ENCODE results near the gene TNNI2. TPM values are rescaled to one million over a fixed set of nuclear protein-coding genes. Genes with fewer than 3 reads are reported as not detected.

Gene TNNI2
- total RNA-seq, 4 donors from 2014 or later: 1,499 to 3,728 (median 2,254) TPM

GRCh38 chr11:1878137-1879031 lies 39.6 kb downstream of the TNNI2 start:
- Histone ChIP-seq H3K4me3 (no peak overlapping the region), H3K27me3 (peaks cover 11 to 15% (median 12%) of the 10 kb centered on the region in 3 donors), H3K4me1 (peaks cover 31 to 50% of the 10 kb centered on the region in 2 donors), H3K36me3 (no peaks in the 10 kb centered on the region), H3K9me3 (no peaks in the 10 kb centered on the region), H3K27ac (peak overlapping the region; percentile 84 to 89 (median 88))
- no peak for ATAC-seq
- no peak for DNase-seq
- intact Hi-C loops (cut with DNase I; ENCODE audit: low total_unique reads): no loop called here
- no peak for TF ChIP-seq POLR2A (IDR thresholded peaks at IDR 0.05)
- no peak for TF ChIP-seq CTCF (IDR thresholded peaks at IDR 0.05 in 4 of 5, conservative IDR thresholded peaks at IDR 0.05 in 1 of 5)
- in situ Hi-C loops (cut with MboI; ENCODE audit: low sequenced_read_pairs in 4 of 4): loop anchor here in 1 of 4 donors (25.0 kb wide), 1 partner anchor 284 kb away; the partner anchor contains the start of genes INS and TH

- Histone ChIP-seq H3K4me1 (peaks cover 31 to 50% of the 10 kb centered on the region in 2 donors), H3K27ac (peak overlapping the region; percentile 84 to 89 (median 88)), H3K27me3 (peaks cover 10 to 12% (median 12%) of the 10 kb centered on the region in 3 donors), H3K9me3 (no peaks in the 10 kb centered on the region), H3K4me3 (no peak overlapping the region), H3K36me3 (no peaks in the 10 kb centered on the region)
- in situ Hi-C loops (cut with MboI; ENCODE audit: low sequenced_read_pairs in 4 of 4) (loop anchor here in 1 of 4 donors (25.0 kb wide), 1 partner anchor 283 kb away; the partner anchor contains the start of genes INS and TH), intact Hi-C loops (cut with DNase I; ENCODE audit: low total_unique reads) (no loop called here)
- TF ChIP-seq CTCF (IDR thresholded peaks at IDR 0.05 in 4 of 5, conservative IDR thresholded peaks at IDR 0.05 in 1 of 5) (no peak), POLR2A (IDR thresholded peaks at IDR 0.05) (no peak)
- ATAC-seq (no peak), DNase-seq (no peak)
Measured at GRCh38 chr11:1879342-1879940, 40.7 kb downstream of the TNNI2 start.

GRCh38 chr11:1879941-1880720 lies 41.4 kb downstream of the TNNI2 start:
- intact Hi-C loops (cut with DNase I; ENCODE audit: low total_unique reads) (loop anchor here (5.0 kb wide), 1 partner anchor 43 kb away; the partner anchor contains the start of gene TNNI2), in situ Hi-C loops (cut with MboI; ENCODE audit: low sequenced_read_pairs in 4 of 4) (loop anchor here in 1 of 4 donors (25.0 kb wide), 1 partner anchor 282 kb away; the partner anchor contains the start of genes INS and TH)
- Histone ChIP-seq H3K36me3 (no peaks in the 10 kb centered on the region), H3K4me3 (no peak overlapping the region), H3K4me1 (peaks cover 31 to 49% of the 10 kb centered on the region in 2 donors), H3K9me3 (no peaks in the 10 kb centered on the region), H3K27me3 (peaks cover 4 to 7% (median 5%) of the 10 kb centered on the region in 3 donors), H3K27ac (peak overlapping the region; percentile 84 to 89 (median 88))
- no peak for TF ChIP-seq CTCF (IDR thresholded peaks at IDR 0.05 in 4 of 5, conservative IDR thresholded peaks at IDR 0.05 in 1 of 5)
- no peak for TF ChIP-seq POLR2A (IDR thresholded peaks at IDR 0.05)
- DNase-seq (peak in 1 of 2 donors; percentile 53), ATAC-seq (peak in 1 of 2 donors; percentile 28)

GRCh38 chr11:1880746-1881441 lies 42.1 kb downstream of the TNNI2 start:
- Histone ChIP-seq H3K27ac (peak overlapping the region; percentile 84 to 89 (median 88)), H3K27me3 (no peaks in the 10 kb centered on the region), H3K36me3 (no peaks in the 10 kb centered on the region), H3K4me1 (peaks cover 31 to 42% of the 10 kb centered on the region in 2 donors), H3K9me3 (no peaks in the 10 kb centered on the region), H3K4me3 (no peak overlapping the region)
- in situ Hi-C loops (cut with MboI; ENCODE audit: low sequenced_read_pairs in 4 of 4) (loop anchor here in 1 of 4 donors (25.0 kb wide), 1 partner anchor 281 kb away; the partner anchor contains the start of genes INS and TH), intact Hi-C loops (cut with DNase I; ENCODE audit: low total_unique reads) (loop anchor here (5.0 kb wide), 1 partner anchor 44 kb away; the partner anchor contains the start of gene TNNI2)
- no peak for DNase-seq
- ATAC-seq: no peak
- no peak for TF ChIP-seq CTCF (IDR thresholded peaks at IDR 0.05 in 4 of 5, conservative IDR thresholded peaks at IDR 0.05 in 1 of 5)
- TF ChIP-seq POLR2A (IDR thresholded peaks at IDR 0.05): no peak

All from gastrocnemius medialis (tissue), 4 donors.